Mesodermal cell (in vitro differentiated cells): ENCODE results near the gene TSPAN18.
"Not testable (repeated sequence)": the region's sequence is repeated elsewhere in the genome, so short reads cannot be mapped to it uniquely, and the experiment has no call there.

Experiments used
- H3K27ac ChIP-seq: 2 replicates; pipeline ENCODE4 v1.7.0; 2013; ENCODE audit warnings: mild to moderate bottlenecking, low read depth, low read length, moderate library complexity; ENCODE audit not compliant: severe bottlenecking
- H3K36me3 ChIP-seq: 2 replicates; pipeline ENCODE4 v1.7.1; 2013; ENCODE audit warnings: mild to moderate bottlenecking, low read length, moderate library complexity; ENCODE audit not compliant: control insufficient read depth, insufficient read depth
- H3K4me1 ChIP-seq: one replicate; pipeline ENCODE4 v1.7.1; 2013; ENCODE audit warnings: mild to moderate bottlenecking, low read length; ENCODE audit not compliant: insufficient read depth, control insufficient read depth, poor library complexity, severe bottlenecking
- H3K4me3 ChIP-seq: 2 replicates; pipeline ENCODE4 v1.7.0; 2013; ENCODE audit warnings: low read length, control low read depth, mild to moderate bottlenecking; ENCODE audit not compliant: insufficient read depth, poor library complexity, severe bottlenecking; ENCODE audit errors: extremely low read depth
- H3K9me3 ChIP-seq: 2 replicates; pipeline ENCODE4 v1.7.1; 2013; ENCODE audit warnings: mild to moderate bottlenecking, low read length, moderate library complexity; ENCODE audit not compliant: control insufficient read depth
- WGBS, 2 experiments: methylation state at CpG; one replicate each; pipeline ENCODE4 v1.1.5; 2013; ENCODE audit warnings: missing lambda C conversion rate in 2 of 2; ENCODE audit not compliant: insufficient coverage in 2 of 2; 5-methylcytosine and 5-hydroxymethylcytosine counted together

Gene TSPAN18

DNA sequence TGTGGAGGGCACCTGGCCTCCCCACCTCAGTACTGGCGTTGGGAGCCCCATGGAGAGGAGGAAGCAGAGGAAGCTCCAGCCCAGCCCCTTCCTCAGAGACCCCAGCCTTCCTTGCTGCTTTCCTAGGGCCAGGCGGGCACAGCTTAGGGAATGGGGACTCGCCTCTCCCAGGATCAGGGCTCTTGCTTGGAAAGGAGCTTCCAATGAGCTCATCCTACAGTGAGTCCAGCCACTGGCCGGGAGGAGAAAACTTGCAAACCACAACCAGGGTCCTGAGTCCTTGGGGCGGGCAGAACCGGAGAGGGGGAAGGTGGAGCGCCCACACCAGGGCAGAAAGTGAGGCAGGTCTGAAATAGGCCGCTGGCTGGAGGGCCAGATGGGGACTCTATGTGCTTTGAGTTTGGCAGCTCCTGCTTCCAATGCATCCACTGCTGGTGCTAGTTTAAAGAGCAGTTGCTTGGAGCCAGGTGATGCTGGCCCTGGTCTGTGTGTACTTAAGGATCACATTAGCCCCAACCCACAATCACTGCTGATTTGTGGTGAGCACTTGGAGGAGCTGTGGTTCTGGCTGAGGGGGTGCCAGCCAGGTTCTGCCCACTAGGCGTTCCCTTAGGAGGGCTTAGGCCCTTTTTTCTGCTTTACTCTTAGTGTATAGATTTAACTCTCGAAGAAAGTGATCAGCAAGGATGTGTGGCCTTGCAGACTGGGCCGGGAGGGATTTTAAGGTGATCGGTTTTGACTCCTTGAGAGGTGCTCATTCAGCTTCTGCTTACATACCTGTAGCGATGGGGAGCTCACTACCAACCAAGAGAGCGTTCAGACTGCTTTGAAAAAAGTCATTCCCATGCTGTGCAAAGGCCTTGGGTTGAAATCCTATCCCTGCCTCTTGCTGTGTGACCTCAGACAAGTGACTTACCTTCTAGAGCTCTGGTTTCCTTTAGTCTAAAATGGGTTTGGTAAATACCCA lies 142.0 kb downstream of the TSPAN18 start:
- Histone ChIP-seq H3K9me3 (no peaks in the 10 kb centered on the region), H3K4me1 (peaks cover 13% of the 10 kb centered on the region), H3K27ac (no peak overlapping the region), H3K36me3 (no peaks in the 10 kb centered on the region), H3K4me3 (no peak overlapping the region)
- 86 to 91% methylated on average over 10 to 12 of the region's 14 CpGs for WGBS, 2 experiments

DNA sequence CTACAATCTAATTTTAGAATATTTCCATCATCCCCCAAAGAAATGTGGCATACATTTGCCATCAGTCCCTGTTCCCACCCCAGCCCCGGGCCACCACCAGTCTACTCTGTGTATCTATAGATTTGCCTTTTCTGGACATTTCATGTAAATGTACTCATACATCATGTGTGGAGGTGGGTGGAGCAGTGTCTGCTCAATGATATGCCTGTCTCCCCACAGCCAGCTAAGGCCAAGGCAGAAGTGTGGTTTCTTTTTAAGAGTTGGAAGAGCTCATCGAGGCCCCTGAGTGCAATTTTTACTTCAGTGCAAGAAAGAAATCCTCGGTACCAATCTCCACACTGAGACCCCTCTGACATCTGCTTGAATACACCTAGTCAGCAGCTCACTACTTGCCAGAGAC lies 143.4 kb downstream of the TSPAN18 start:
- 86% methylated on average over 1 of the region's 3 CpGs; no CpG with 5 or more reads in 1 of the 2 experiments for WGBS, 2 experiments
- H3K27ac ChIP-seq, result no peak overlapping the region
- no peak overlapping the region for H3K4me3 ChIP-seq

DNA sequence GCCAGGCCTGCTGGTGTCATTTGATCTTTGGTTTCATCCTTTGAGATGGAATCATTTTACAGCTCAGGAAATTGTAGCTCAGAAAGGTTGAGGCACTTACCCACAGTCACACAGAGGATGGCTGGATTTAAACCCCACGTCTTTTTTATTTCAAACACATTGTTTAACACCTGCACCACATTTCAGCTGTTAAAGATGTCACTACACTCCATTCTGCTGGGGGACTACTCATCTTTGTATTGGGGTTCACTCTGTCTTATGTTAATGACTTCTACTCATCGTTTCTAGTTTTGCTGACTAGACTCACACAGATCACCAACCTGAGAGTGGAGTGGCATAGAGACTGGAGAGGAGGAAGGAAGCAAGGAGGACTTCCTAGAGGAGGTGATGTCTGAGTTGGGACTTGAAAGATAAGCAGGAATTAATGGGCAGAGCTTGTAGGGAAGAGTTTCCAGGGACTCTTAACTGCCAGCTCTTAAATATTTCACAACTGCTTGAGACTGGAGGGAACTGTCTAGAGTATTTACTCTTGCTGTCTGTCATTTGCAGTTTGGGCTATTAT lies 143.9 kb downstream of the TSPAN18 start:
- peaks cover 7% of the 10 kb centered on the region for H3K4me1 ChIP-seq
- H3K4me3 ChIP-seq, result no peak overlapping the region
- no peaks in the 10 kb centered on the region for H3K36me3 ChIP-seq
- WGBS, 2 experiments, result 78% methylated on average over 1 of the region's 2 CpGs; no CpG with 5 or more reads in 1 of the 2 experiments
- H3K27ac ChIP-seq, result no peak overlapping the region
- no peaks in the 10 kb centered on the region for H3K9me3 ChIP-seq

More for the DNA sequence above, 143.4 kb downstream of the TSPAN18 start:
- Histone ChIP-seq H3K4me1 (peaks cover 12% of the 10 kb centered on the region), H3K9me3 (no peaks in the 10 kb centered on the region), H3K36me3 (no peaks in the 10 kb centered on the region)

DNA sequence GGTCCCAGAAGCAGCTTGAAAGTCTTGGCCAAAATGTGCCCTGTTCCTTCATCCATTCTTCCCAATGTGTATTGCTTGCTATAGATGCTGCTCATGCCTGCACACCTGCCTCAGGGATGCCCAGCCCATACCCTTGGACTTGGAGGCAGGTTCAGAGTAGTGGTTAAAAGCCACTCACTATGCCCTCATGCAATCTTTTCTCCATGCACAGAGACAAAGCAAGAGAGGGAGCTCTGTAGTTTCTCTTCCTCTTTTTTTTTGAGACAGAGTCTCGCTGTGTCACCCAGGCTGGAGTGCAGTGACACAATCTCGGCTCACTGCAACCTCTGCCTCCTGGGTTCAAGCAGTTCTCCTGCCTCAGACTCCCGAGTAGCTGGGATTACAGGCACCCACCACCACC lies 144.9 kb downstream of the TSPAN18 start:
- H3K4me3 ChIP-seq, H3K9me3 ChIP-seq, H3K27ac ChIP-seq, H3K36me3 ChIP-seq: not testable (repeated sequence)
- H3K4me1 ChIP-seq, result peaks cover 13% of the 10 kb centered on the region
- WGBS, 2 experiments, result 86 to 93% methylated on average over 1 to 2 of the region's 3 CpGs

DNA sequence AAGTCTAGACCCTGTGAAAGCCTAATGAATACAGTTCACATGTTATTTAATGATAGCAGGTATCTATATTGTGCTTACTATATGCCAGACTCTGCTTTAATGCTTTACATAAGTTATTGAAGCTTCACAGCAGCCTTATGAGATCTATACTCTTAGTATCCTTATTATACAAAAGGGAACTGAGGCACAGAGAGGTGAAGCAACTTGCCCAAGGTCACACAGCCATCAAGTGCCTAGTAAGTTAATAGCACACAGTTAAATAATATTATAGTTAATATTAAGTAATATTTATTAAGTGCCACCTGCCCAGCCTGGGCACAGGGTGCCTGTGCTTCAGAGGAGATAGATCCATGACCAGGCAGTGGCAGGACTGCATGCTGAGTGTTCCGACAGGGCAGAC lies 145.8 kb downstream of the TSPAN18 start:
- H3K36me3 ChIP-seq, result no peaks in the 10 kb centered on the region
- peaks cover 22% of the 10 kb centered on the region for H3K4me1 ChIP-seq
- no peak overlapping the region for H3K27ac ChIP-seq
- no peak overlapping the region for H3K4me3 ChIP-seq
- 89 to 100% methylated on average over 1 of the region's 1 CpG for WGBS, 2 experiments
- no peaks in the 10 kb centered on the region for H3K9me3 ChIP-seq

DNA sequence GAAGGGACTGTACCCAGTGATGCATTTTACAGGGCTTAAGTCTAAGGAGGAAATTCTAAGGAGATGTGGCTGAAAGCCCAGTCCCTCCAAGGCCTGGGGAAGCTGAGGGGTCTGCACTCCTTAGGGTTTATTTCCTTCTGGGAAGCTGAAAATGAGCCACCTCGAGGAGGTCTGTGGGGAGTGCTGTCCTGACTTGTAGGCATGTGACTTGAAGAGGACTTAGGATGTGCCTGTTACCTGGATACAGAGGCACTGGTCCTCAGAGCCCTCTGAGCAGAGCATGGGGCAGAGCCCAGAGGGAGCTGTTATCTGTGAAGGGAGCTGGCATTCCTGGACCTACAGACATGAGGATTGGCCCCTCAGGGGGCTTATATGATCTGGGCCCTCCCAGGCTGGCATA lies 146.8 kb downstream of the TSPAN18 start:
- Histone ChIP-seq H3K4me1 (peaks cover 32% of the 10 kb centered on the region), H3K4me3 (no peak overlapping the region), H3K36me3 (no peaks in the 10 kb centered on the region), H3K27ac (no peak overlapping the region), H3K9me3 (no peaks in the 10 kb centered on the region)
- WGBS, 2 experiments, result 25% methylated on average over 1 of the region's 1 CpG; no CpG with 5 or more reads in 1 of the 2 experiments

DNA sequence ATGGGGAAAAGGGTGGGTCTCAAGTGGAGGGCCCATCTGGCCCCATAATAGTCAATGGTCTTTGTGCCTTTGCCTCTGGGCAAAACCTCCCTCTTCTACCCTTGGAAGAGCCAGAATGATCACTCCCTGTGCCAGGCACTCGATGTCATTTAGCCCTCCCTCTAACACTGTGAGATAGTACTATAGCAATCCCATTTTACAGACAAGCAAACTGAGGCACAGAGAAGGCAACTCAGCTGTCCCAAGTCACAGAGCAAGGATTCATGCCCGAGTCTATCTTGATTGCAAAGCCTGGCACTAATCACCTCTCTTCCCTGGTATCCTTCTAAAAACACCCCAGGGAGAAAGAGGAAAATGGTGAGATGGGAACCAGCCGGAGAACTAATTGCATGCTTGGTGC lies 147.5 kb downstream of the TSPAN18 start:
- no peaks in the 10 kb centered on the region for H3K9me3 ChIP-seq
- peaks cover 35% of the 10 kb centered on the region for H3K4me1 ChIP-seq
- 71 to 100% methylated on average over 1 to 2 of the region's 3 CpGs for WGBS, 2 experiments
- H3K36me3 ChIP-seq, result no peaks in the 10 kb centered on the region
- H3K4me3 ChIP-seq, result no peak overlapping the region
- H3K27ac ChIP-seq, result no peak overlapping the region

DNA sequence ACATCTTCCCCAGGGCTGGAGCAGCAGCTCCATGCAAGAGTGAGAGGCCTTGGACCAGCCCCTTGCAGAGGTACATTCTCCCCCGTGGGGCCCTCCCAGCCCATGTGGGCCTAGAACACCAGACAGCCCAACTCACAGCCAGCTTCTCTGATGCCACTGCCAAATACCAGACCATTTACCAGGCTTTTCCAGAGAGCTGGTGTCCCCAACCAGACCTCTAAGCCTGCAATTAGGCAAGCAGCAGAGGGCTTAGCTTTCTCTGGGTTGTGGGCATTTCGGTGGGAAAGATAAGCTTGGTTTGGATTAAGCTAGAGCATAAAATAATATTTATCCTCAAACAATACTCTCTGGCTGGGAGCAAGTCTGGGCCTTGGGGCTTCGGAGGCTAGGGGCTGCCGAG lies 148.3 kb downstream of the TSPAN18 start:
- Histone ChIP-seq H3K36me3 (peaks cover 6% of the 10 kb centered on the region), H3K4me1 (peaks cover 35% of the 10 kb centered on the region), H3K4me3 (no peak overlapping the region), H3K9me3 (no peaks in the 10 kb centered on the region), H3K27ac (no peak overlapping the region)
- 79 to 89% methylated on average over 3 of the region's 4 CpGs for WGBS, 2 experiments

DNA sequence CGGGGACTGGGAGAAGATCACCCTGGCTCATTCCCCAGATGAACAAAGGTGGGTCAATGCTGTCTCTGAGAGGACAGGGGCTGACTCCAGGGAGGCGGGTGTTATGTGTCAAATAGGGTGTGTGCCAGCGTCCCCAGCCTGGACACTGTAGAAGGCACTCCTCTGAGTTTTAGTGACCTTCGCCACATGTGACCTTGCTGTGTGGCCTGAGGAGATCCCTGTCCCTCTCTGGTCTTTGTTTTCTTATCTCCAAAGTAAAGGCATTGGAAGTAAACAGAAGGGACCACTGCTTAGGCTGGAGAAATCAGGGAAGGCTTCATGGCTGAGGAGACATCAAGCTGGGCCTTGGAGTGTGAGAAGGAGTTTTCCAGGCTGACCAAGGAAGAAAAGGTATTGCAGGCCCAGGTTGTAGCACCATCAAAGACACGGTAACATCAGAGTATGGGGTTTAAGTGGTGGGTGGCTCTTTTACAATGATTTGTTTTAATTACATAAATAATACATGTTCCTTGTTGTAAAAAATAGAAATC lies 149.5 kb downstream of the TSPAN18 start:
- no peak overlapping the region for H3K4me3 ChIP-seq
- H3K27ac ChIP-seq, result no peak overlapping the region
- 89 to 100% methylated on average over 2 to 3 of the region's 5 CpGs for WGBS, 2 experiments
- peaks cover 35% of the 10 kb centered on the region for H3K4me1 ChIP-seq
- H3K9me3 ChIP-seq, result no peaks in the 10 kb centered on the region
- peaks cover 6% of the 10 kb centered on the region for H3K36me3 ChIP-seq

DNA sequence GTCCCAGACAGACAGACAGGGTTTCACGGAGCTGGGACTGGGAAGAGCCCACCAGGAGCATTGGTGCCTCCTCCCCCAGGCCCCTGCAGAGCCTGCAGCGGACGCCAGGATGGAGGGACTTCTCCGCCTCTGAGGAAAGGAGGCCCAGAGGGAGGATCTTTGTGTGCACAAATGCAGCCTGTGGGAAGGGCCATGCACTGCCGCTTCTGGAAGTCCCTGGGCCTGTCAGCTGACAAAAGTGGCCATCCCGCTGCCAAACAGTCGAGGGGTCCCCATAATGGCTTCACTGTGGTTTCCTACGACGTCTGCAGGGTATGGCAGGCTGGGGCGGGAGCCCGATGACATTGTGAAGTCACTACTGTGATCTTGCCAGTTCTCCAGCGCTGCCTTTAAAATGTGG lies 150.1 kb downstream of the TSPAN18 start:
- H3K36me3 ChIP-seq, result peaks cover 6% of the 10 kb centered on the region
- 75 to 77% methylated on average over 10 to 11 of the region's 12 CpGs for WGBS, 2 experiments
- no peaks in the 10 kb centered on the region for H3K9me3 ChIP-seq
- peaks cover 35% of the 10 kb centered on the region for H3K4me1 ChIP-seq
- H3K27ac ChIP-seq, result no peak overlapping the region
- no peak overlapping the region for H3K4me3 ChIP-seq
